GM18873 (cell line): ENCODE data around the gene GALNT18.
"Not testable (repeated sequence)": the region's sequence is repeated elsewhere in the genome, so short reads cannot be mapped to it uniquely, and the experiment has no call there.

Experiments used
- ATAC-seq: cut with Tn5 transposase; IDR thresholded peaks from one replicate; pipeline ENCODE4 v1.9.1; 2021; ENCODE audit warnings: mild to moderate bottlenecking, moderate library complexity, moderate number of reproducible peaks; ENCODE audit not compliant: unreplicated experiment, low FRiP score

The GALNT18 gene

DNA sequence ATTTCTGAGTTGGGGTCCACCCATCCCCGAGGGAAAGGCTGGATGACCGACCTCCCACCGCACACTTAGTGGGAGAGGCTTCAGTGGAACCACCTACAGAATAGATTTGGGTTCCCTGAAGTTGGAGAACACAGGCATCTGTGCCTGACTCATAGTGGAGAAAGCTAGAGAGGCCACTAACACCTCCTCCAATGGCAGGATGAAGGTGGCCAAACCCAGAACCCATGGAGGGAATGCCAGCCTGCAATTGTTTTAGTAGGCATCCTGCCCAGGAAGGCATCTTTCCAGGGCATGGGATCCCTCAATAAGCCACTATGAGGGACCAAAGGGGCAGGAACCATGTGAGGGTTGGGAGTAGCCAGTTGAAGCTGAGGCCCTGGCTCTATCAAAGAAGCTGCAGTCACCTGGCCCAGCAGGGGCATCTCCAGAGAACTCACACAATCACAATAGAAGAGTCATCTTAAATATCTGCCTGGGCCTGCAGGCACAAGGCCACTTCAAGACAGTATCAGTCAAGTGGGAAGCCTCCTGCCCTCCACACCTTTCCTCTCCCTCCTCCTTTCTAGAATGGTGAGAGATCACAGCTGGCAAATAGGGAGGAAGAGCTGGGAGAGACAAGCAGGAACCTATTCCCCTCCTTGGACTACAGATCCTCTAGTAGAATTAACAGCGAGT is 144.7 kb downstream of the GALNT18 start:
- ATAC-seq: no peak

- no peak for ATAC-seq
Measured at GRCh38 chr11:11476499-11476898, 145.3 kb downstream of the GALNT18 start.

DNA sequence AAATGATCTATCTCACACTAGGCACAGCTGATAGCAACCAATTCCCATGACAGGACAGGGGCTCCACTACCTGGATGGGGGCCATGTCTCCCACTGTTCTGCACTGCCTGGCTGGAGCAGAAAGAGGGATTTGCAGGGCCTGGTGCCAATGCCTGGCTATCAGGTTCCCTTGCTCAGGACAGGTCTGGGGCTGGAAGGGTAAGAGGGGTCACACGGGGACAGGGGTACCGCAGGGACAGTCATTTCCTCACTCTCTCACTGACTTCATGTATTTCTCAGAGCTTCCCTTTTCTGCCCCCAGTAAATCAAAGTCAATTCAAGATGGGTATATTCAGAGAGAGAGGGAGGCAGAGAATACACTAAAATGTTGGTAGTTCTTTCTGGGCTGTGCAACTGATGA is 149.7 kb downstream of the GALNT18 start:
- no peak for ATAC-seq

GRCh38 chr11:11471201-11471600 is 150.6 kb downstream of the GALNT18 start:
- no peak for ATAC-seq

DNA sequence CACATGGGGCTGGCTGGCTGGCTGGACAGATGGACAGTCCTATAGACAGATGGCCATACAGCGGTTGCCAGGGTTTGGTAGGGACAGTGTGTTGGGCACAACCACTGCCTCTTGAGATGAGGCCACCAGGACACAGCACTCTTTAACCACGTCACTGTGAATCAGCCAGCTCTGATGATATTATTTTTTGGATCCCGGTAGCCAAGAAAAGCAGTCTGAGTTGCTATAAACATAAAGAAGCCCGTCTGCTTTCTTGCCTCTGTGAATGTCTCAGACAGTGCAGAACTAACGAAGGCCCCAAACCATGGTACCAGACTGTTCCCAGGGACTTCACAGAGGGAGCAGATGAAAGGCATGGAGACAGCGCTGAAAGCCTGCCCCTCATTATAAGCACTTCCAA is 152.9 kb downstream of the GALNT18 start:
- ATAC-seq: no peak

DNA sequence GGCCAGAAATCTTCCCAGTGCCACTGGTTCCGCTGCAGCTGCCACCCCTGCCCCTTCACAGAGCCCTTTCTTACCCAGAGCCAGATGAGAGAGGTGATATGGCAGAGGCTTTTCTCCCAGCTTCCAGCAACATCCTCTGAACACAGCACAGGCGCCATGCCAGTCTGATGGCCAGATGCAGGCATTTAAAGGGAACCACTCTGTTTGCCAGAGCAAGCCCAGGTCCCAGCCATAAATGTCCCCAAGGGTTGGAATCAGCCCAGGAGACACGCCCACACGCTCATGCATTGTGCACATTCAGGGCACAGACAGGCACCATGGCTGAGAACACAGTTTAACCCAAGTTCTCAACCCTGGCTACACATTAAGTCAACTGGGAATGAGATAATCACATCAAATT is 154.5 kb downstream of the GALNT18 start:
- no peak for ATAC-seq

- ATAC-seq: no peak
Measured at GRCh38 chr11:11464555-11464954, 157.2 kb downstream of the GALNT18 start.

- ATAC-seq: no peak
Measured at GRCh38 chr11:11463405-11463804, 158.4 kb downstream of the GALNT18 start.

- ATAC-seq: no peak
Measured at GRCh38 chr11:11461473-11461872, 160.3 kb downstream of the GALNT18 start.

DNA sequence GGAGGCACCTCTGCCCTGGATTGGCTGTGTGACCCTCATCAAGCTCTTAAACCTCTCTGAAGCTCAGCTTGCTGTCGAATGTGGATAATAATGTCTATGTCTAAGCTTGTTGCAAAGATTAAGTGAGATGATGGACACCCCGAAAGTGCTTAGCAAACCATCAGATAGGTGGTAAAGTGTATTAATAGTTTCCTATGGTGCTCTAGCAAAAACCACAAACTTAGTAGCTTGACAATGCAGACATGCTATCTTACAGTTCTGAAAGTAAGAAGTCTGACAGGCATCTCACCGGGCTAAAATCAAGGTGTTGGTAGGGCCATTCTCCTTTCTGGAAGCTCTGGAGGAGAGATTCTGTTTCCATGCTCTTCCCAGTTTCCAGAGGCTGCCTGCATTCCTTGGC is 162.2 kb downstream of the GALNT18 start:
- no peak for ATAC-seq

DNA sequence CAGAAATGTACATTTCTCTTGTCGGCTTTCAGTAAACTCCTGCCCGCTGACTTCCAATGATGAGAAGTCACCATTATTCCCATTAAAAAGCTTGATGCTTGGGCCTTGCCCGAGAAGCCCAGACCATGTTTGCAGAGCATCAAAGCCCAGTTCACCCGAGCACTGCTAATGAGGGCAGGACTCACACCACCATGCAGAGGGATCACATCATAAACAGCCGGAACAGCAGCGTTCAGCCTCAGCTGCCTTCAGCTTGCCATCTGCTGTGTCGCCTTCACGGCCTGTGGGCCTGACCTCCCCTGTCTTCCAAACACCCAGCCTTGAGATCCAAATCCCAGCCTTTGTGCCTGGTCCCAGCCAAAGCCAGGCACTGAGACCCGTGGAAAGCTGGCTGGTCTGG is 163.3 kb downstream of the GALNT18 start:
- no peak for ATAC-seq

DNA sequence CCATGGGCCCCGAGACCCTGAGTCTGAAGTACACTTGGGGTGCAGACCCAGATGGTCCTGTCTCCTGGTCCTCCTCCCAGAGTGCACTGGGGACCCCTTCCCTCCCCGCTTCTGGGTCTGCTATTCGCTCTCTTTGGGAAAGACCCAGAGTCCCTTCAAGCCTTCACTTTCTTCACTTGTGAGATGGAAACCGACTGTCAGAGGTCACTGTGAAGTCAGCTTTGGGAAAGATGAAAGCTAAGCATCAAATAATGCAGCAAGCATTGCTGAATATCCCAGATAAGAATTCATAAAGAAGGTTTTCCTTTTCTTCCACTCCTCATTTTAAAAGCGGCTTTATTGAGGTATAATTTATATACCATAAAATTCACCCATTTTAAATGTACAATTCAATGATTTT is 163.8 kb downstream of the GALNT18 start:
- no peak for ATAC-seq

GRCh38 chr11:11456866-11457265 is 164.9 kb downstream of the GALNT18 start:
- ATAC-seq: no peak

DNA sequence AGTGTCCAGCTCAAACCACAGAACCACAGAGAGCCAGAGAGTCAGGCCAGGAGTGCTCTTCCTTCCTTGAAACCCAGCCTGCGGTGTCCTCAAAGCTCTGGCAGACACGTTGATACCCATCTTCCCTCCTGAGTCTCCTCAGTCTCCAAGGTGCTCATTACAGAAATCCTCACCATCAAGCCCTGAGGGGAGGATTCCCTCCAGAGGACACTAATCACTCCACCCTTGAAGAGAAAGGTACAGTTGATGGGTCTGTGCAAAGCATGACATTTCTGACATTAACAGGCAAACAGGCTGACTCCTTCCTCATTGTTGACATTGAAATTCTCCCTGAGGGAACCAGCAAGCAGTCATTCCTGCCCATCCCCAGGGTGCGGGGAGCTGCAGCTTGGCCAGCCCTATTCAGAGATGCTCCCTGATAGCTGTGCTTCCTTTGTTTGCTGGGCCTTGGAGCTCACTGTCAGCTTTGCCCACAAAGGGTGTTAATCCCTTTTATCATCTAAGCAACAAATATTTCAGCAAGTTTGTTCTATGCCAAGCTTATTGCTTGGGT is 167.1 kb downstream of the GALNT18 start:
- ATAC-seq: no peak

DNA sequence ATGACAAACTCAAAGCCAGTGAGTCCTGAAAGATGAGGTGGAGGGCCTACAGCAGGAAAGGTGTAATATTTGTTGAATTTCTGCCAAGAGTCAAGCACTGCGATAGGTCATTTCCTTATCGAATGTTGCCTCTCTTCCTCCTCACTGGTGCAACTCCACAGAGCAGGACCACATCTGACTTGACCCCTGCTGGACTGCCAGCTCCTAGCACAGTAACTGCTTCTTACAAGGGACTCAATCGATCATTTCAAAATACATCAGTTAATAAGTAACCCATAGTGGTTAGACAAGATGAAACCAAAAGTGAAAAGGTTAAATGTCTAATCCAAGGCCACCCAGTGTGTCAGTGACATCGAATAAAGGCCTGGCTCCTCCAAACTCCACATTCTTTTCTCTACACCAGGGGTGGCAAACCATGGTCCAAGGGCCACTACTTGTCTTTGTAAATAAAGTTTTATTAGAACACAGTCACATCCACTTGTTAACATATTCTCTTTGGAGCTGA is 170.3 kb downstream of the GALNT18 start:
- peak; percentile 95 for ATAC-seq

DNA sequence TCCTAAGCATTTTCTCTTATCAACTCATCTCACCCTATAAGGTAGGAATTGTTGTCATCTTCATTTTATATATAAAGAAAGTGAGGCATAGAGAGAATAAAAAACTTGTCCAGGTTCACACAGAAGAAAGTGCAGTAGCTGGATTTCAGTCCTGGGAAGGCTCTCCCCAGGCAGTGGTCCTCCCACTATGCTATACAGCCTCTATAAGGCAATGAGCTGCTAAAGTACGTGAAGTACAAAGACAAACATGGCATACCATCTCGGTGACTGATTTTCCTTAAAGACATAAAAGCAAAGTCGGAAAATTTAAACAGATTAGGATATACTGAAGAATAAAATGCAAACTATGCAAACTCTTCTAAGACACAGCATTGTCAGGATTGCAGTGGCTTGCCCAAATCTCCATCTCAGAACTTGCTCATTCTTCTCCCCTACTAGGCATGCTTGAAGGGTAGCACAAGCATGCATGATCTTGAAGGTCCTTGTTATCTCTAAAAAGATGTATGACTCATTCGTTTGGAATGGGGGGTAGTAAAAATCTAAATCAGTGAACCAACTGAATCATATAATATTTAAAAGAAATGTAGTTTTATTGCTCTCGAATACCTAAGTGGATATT is 171.0 kb downstream of the GALNT18 start:
- ATAC-seq: no peak

DNA sequence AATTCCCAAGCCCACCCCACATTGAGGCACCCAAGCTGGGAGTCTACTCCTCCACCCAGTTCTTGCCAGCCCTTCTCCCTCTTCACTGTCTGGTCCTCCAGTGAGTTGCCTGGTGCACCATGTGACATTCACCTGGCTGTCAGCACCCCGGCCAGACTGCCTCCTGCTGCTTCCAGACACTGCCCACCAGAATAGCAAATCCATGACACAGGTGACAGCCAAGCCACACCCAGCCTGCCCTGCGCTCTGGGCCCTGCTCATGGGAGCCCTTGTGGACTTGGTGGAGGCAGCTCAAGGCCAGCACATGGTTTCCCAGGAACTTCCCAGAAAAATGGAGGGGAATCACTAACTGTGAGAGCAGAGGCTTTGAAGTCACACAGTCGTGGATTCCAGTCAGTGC is 172.5 kb downstream of the GALNT18 start:
- ATAC-seq: no peak

GRCh38 chr11:11448626-11449025 is 173.2 kb downstream of the GALNT18 start:
- no peak for ATAC-seq

- ATAC-seq: not testable (repeated sequence)
Measured at GRCh38 chr11:11447601-11448000, 174.2 kb downstream of the GALNT18 start.

- no peak for ATAC-seq
Measured at GRCh38 chr11:11446967-11447366, 174.8 kb downstream of the GALNT18 start.

GRCh38 chr11:11446564-11446963 is 175.2 kb downstream of the GALNT18 start:
- no peak for ATAC-seq
